Left ventricle myocardium inferior (tissue), 1 donor: ENCODE data around the gene KIAA1755. TPM values are rescaled to one million over a fixed set of nuclear protein-coding genes. Genes with fewer than 3 reads are reported as not detected.

ENCODE experiments used
- DNase-seq: peaks from one replicate; pipeline ENCODE4 v3.0.0-alpha.2; 2020
- H3K27ac ChIP-seq: fragments of 200-600 bp; replicated peaks from 2 replicates; pipeline ENCODE4 v1.8.0; 2021
- H3K27me3 ChIP-seq: fragments of 200-600 bp; 2 replicates; pipeline ENCODE4 v1.8.0; 2021; ENCODE audit warnings: low read depth
- H3K36me3 ChIP-seq: fragments of 200-600 bp; 2 replicates; pipeline ENCODE4 v1.8.0; 2021
- H3K4me1 ChIP-seq: fragments of 200-600 bp; 2 replicates; pipeline ENCODE4 v1.8.0; 2021
- H3K4me3 ChIP-seq: fragments of 200-600 bp; 2 replicates; pipeline ENCODE4 v1.8.0; 2021; ENCODE audit warnings: mild to moderate bottlenecking, moderate library complexity
- H3K9me3 ChIP-seq: fragments of 200-600 bp; replicated peaks from 2 replicates; pipeline ENCODE4 v1.8.0; 2021
- CTCF ChIP-seq: fragments of 200-600 bp; IDR thresholded peaks from 2 replicates; pipeline ENCODE4 v1.8.0; 2021; ENCODE audit warnings: antibody characterized with exemption, mild to moderate bottlenecking, borderline replicate concordance
- intact Hi-C: fragments of 100-400 bp; cut with micrococcal nuclease; formaldehyde crosslinking; loops from one replicate; pipeline ENCODE4 v1.11.0; 2022
- total RNA-seq: library from RNA; stranded (reverse); fragmentation: NEBNext Ultra II Directional; extraction: Animal tissue kit (Norgen Biotek cat#: 25700); gene quantifications from one replicate; pipeline ENCODE4 v1.2.1, GENCODE V29; 2021
- donor health status: DM: no; HTN: yes; CAD: no; lungs with severe emphysema.

The KIAA1755 gene
- total RNA-seq, 1 donor from 2014 or later: 7.1 TPM

- Histone ChIP-seq H3K4me1 (peaks cover 30% of the 10 kb centered on the region), H3K4me3 (no peak overlapping the region), H3K9me3 (peaks cover 17% of the 10 kb centered on the region), H3K27me3 (no peaks in the 10 kb centered on the region), H3K27ac (peak overlapping the region; percentile 69), H3K36me3 (peaks cover 13% of the 10 kb centered on the region)
- DNase-seq: no peak
- TF ChIP-seq CTCF: no peak
- intact Hi-C loops: no loop called here
Observed at GRCh38 chr20:38247166-38247509, 13.4 kb downstream of the KIAA1755 start.

GRCh38 chr20:38246357-38247165 lies 14.0 kb downstream of the KIAA1755 start:
- DNase-seq: no peak
- Histone ChIP-seq H3K9me3 (peaks cover 23% of the 10 kb centered on the region), H3K36me3 (peaks cover 18% of the 10 kb centered on the region), H3K27me3 (no peaks in the 10 kb centered on the region), H3K4me1 (peaks cover 29% of the 10 kb centered on the region), H3K4me3 (no peak overlapping the region), H3K27ac (peak overlapping the region; percentile 69)
- intact Hi-C loops: no loop called here
- TF ChIP-seq CTCF: no peak

DNA sequence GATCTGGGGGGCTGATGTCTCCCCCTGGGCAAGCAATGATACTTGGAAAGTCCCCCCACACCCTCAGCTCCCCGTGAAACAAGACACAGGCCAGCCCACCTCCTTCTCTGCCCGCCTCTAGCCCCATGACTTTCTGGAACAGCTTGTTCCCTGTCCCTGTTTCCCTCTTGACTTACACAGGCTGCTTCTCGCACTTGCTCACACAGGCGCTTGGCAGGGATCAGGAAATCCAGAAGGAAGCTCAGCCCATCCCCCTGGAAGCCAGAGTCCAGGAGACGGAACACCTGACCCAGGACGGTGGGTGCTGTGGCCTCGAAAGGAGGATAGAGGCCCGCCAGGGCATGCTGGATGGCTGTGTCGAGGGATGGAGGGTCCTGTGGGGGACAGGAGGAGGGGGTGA lies 14.8 kb downstream of the KIAA1755 start:
- H3K4me3 ChIP-seq: no peak overlapping the region
- peaks cover under 1% of the 10 kb centered on the region for H3K27me3 ChIP-seq
- H3K9me3 ChIP-seq: peaks cover 25% of the 10 kb centered on the region
- H3K36me3 ChIP-seq: peaks cover 18% of the 10 kb centered on the region
- TF ChIP-seq CTCF: no peak
- intact Hi-C loops: no loop called here
- H3K4me1 ChIP-seq: peaks cover 23% of the 10 kb centered on the region
- peak overlapping the region; percentile 69 for H3K27ac ChIP-seq
- DNase-seq: no peak

- DNase-seq: no peak
- Histone ChIP-seq H3K9me3 (peaks cover 25% of the 10 kb centered on the region), H3K27me3 (peaks cover 17% of the 10 kb centered on the region), H3K27ac (no peak overlapping the region), H3K36me3 (peaks cover 18% of the 10 kb centered on the region), H3K4me3 (no peak overlapping the region), H3K4me1 (peaks cover 23% of the 10 kb centered on the region)
- intact Hi-C loops: no loop called here
- TF ChIP-seq CTCF: no peak
Observed at GRCh38 chr20:38243709-38244020, 16.9 kb downstream of the KIAA1755 start.

GRCh38 chr20:38242848-38243708 lies 17.5 kb downstream of the KIAA1755 start:
- TF ChIP-seq CTCF: peak; percentile 26
- DNase-seq: no peak
- peaks cover 20% of the 10 kb centered on the region for H3K27me3 ChIP-seq
- peaks cover 23% of the 10 kb centered on the region for H3K4me1 ChIP-seq
- intact Hi-C loops: no loop called here
- peaks cover 25% of the 10 kb centered on the region for H3K9me3 ChIP-seq
- H3K27ac ChIP-seq: no peak overlapping the region
- peaks cover 18% of the 10 kb centered on the region for H3K36me3 ChIP-seq
- H3K4me3 ChIP-seq: no peak overlapping the region
